HCT116 (cell line): ENCODE data around the gene UBAP1L. TPM values are rescaled to one million over a fixed set of nuclear protein-coding genes. Genes with fewer than 3 reads are reported as not detected.

ENCODE experiments used
- ATAC-seq: fragments of 200-7000 bp; cut with Tn5 transposase; 2 replicates; pipeline ENCODE4 v1.9.1; 2020; ENCODE audit warnings: mild to moderate bottlenecking, moderate library complexity
- BruUV-seq: library from RNA; stranded (reverse); fragments of 400-500 nt; replicated peaks from 2 replicates; lab custom pipeline; 2021; lab: Mats Ljungman, UMichigan
- CTCF ChIA-PET: fragments of 300-600 bp; sonication (Branson Sonifier 250); formaldehyde crosslinking; loops from one replicate; lab custom pipeline; 2021; ENCODE audit warnings: antibody characterized with exemption; lab: Charles Lee
- POLR2A ChIA-PET: fragments of 300-600, 350-600 bp; sonication (Branson Sonifier 250); formaldehyde crosslinking; loops from one replicate; lab custom pipeline; 2021; ENCODE audit warnings: antibody characterized with exemption; lab: Charles Lee
- RAD21 ChIA-PET, 2 experiments: fragments of 300-600 bp; sonication (Branson Sonifier 250); formaldehyde crosslinking; loops; one replicate each; lab custom pipeline; 2023; ENCODE audit warnings: low total read pairs in 2 of 2; ENCODE audit not compliant: uncharacterized antibody in 2 of 2, unreplicated experiment in 2 of 2, low non-redundant PET in 1 of 2; lab: Charles Lee
- DNase-seq: peaks from one replicate; pipeline ENCODE4 v3.0.0-alpha.2; 2010; ENCODE audit warnings: low read depth, low spot score
- H2AFZ ChIP-seq: fragments of 200-600 bp; shearing (Covaris generic), sonication (generic); 2 replicates; pipeline ENCODE4 v1.6.1; 2017; ENCODE audit warnings: low read depth, mixed run types, mixed read lengths, antibody characterized with exemption, low read length; ENCODE audit not compliant: poor library complexity, severe bottlenecking
- H3K27ac ChIP-seq: 2 replicates; pipeline ENCODE4 v1.5.1; 2012; ENCODE audit warnings: low read depth, low read length
- H3K27me3 ChIP-seq: fragments of 200-600 bp; sonication (generic); 2 replicates; pipeline ENCODE4 v1.6.1; 2016; ENCODE audit warnings: mixed run types, low read length, mixed read lengths; ENCODE audit not compliant: insufficient read depth
- H3K36me3 ChIP-seq, 2 experiments: fragments of 200-500 bp in 1 of 2; fragments of 200-600 bp in 1 of 2; sonication (Bioruptor generic) in 1 of 2; sonication (generic) in 1 of 2; 2 replicates each; pipeline versions ENCODE4 v1.5.1 to v1.6.1; 2014 to 2016; ENCODE audit warnings: low read length in 2 of 2, inconsistent platforms in 1 of 2, mixed read lengths in 1 of 2, mixed run types in 1 of 2; ENCODE audit not compliant: insufficient read depth in 2 of 2, control insufficient read depth in 1 of 2
- H3K4me1 ChIP-seq, 2 experiments: fragments of 200-600 bp in 1 of 2; sonication (generic) in 1 of 2; 2 replicates each; pipeline versions ENCODE4 v1.5.1 to v1.6.1; 2012 to 2017; ENCODE audit warnings: low read length in 2 of 2, inconsistent platforms in 1 of 2, mild to moderate bottlenecking in 1 of 2, mixed read lengths in 1 of 2, mixed run types in 1 of 2, moderate library complexity in 1 of 2; ENCODE audit not compliant: insufficient read depth in 2 of 2, control insufficient read depth in 1 of 2
- H3K4me2 ChIP-seq: fragments of 200-600 bp; sonication (generic); 2 replicates; pipeline ENCODE4 v1.6.1; 2017; ENCODE audit warnings: mixed run types, low read length, mixed read lengths
- H3K4me3 ChIP-seq, 2 experiments: fragments of 200-600 bp in 1 of 2; sonication (generic) in 1 of 2; replicated peaks in 1 of 2; 2 replicates each; pipeline ENCODE4 v1.5.1; 2011 to 2016; ENCODE audit warnings: low read length in 2 of 2, control low read depth in 1 of 2, low read depth in 1 of 2, mild to moderate bottlenecking in 1 of 2, mixed read lengths in 1 of 2, mixed run types in 1 of 2
- H3K79me2 ChIP-seq: fragments of 200-600 bp; sonication (generic); 2 replicates; pipeline ENCODE4 v1.6.1; 2017; ENCODE audit warnings: mild to moderate bottlenecking, mixed run types, low read length, moderate library complexity, mixed read lengths; ENCODE audit not compliant: insufficient read depth
- H3K9ac ChIP-seq: fragments of 200-600 bp; sonication (generic); 2 replicates; pipeline ENCODE4 v1.6.1; 2016; ENCODE audit warnings: low read length, mixed read lengths
- H3K9me2 ChIP-seq: fragments of 200-600 bp; sonication (generic), shearing (Covaris generic); 2 replicates; pipeline ENCODE4 v1.6.1; 2017; ENCODE audit warnings: mixed run types, mild to moderate bottlenecking, moderate library complexity; ENCODE audit not compliant: insufficient read depth
- H3K9me3 ChIP-seq, 2 experiments: fragments of 200-500 bp in 1 of 2; fragments of 200-600 bp in 1 of 2; sonication (Bioruptor generic) in 1 of 2; sonication (generic) in 1 of 2; 2 replicates each; pipeline ENCODE4 v1.6.1; 2014 to 2017; ENCODE audit warnings: low read length in 2 of 2, mixed read lengths in 2 of 2, inconsistent platforms in 1 of 2, low read depth in 1 of 2, mild to moderate bottlenecking in 1 of 2, mixed run types in 1 of 2, moderate library complexity in 1 of 2; ENCODE audit not compliant: control insufficient read depth in 1 of 2, insufficient read depth in 1 of 2
- H4K20me1 ChIP-seq: fragments of 200-600 bp; sonication (generic), shearing (Covaris generic); 2 replicates; pipeline ENCODE4 v1.6.1; 2017; ENCODE audit warnings: mixed run types, mild to moderate bottlenecking, moderate library complexity; ENCODE audit not compliant: insufficient read depth
- CBX3 ChIP-seq: IDR thresholded peaks from 2 replicates; pipeline ENCODE4 v1.6.1; 2012; ENCODE audit warnings: low read depth
- CTCF ChIP-seq, 3 experiments: fragments of 200-600 bp in 1 of 3; sonication (generic) in 1 of 3; IDR thresholded peaks in 2 of 3; conservative IDR thresholded peaks in 1 of 3; 2 replicates each; pipeline ENCODE4 v1.5.1; 2012 to 2017; ENCODE audit warnings: low read depth in 2 of 3, low read length in 2 of 3, antibody characterized with exemption in 1 of 3, borderline replicate concordance in 1 of 3, control low read depth in 1 of 3, mild to moderate bottlenecking in 1 of 3, mixed read lengths in 1 of 3, mixed run types in 1 of 3, moderate library complexity in 1 of 3; ENCODE audit not compliant: insufficient read depth in 1 of 3
- EGR1 ChIP-seq: IDR thresholded peaks from 2 replicates; pipeline ENCODE4 v1.6.1; 2012; ENCODE audit warnings: low read depth
- ELF1 ChIP-seq: IDR thresholded peaks from 2 replicates; pipeline ENCODE4 v1.6.1; 2012; ENCODE audit warnings: low read depth, borderline replicate concordance
- EZH2phosphoT487 ChIP-seq: fragments of 200-600 bp; IDR thresholded peaks from 2 replicates; pipeline ENCODE4 v1.6.1; 2018; ENCODE audit warnings: antibody characterized with exemption, borderline replicate concordance
- FOSL1 ChIP-seq: IDR thresholded peaks from 2 replicates; pipeline ENCODE4 v1.6.1; 2012; ENCODE audit warnings: low read depth
- JUND ChIP-seq: IDR thresholded peaks from 2 replicates; pipeline ENCODE4 v1.6.1; 2012
- MAX ChIP-seq: IDR thresholded peaks from 2 replicates; pipeline ENCODE4 v1.6.1; 2012
- POLR2A ChIP-seq: IDR thresholded peaks from 2 replicates; pipeline ENCODE4 v1.7.0; 2011; ENCODE audit warnings: borderline replicate concordance; ENCODE audit not compliant: insufficient read depth, insufficient read length; ENCODE audit errors: extremely low read depth
- SIN3A ChIP-seq: IDR thresholded peaks from 2 replicates; pipeline ENCODE4 v1.6.1; 2012; ENCODE audit warnings: low read depth
- SP1 ChIP-seq: IDR thresholded peaks from 2 replicates; pipeline ENCODE4 v1.6.1; 2012; ENCODE audit warnings: low read depth
- TCF7L2 ChIP-seq: IDR thresholded peaks from 2 replicates; pipeline ENCODE4 v1.7.0; 2011; ENCODE audit warnings: borderline replicate concordance, inconsistent platforms; ENCODE audit not compliant: insufficient read depth, insufficient read length; ENCODE audit errors: extremely low read depth
- YY1 ChIP-seq: IDR thresholded peaks from 2 replicates; pipeline ENCODE4 v1.6.1; 2011; ENCODE audit warnings: low read length, low read depth, moderate library complexity, mild to moderate bottlenecking; ENCODE audit not compliant: insufficient replicate concordance; ENCODE audit errors: extremely low read depth
- ZBTB33 ChIP-seq: IDR thresholded peaks from 2 replicates; pipeline ENCODE4 v1.6.1; 2011; ENCODE audit warnings: mild to moderate bottlenecking, low read length, moderate library complexity; ENCODE audit not compliant: insufficient replicate concordance; ENCODE audit errors: extremely low read depth
- ZFX ChIP-seq: fragments of 450-650 bp; IDR thresholded peaks from 2 replicates; pipeline ENCODE4 v1.6.1; 2017
- ZNF274 ChIP-seq: fragments of 200-500 bp; sonication (Bioruptor generic); IDR thresholded peaks from 2 replicates; pipeline ENCODE4 v1.6.1; 2014; ENCODE audit warnings: mild to moderate bottlenecking, low read depth, low read length, inconsistent platforms
- intact Hi-C: fragments of 100-400 bp; cut with micrococcal nuclease; formaldehyde crosslinking; loops from 2 replicates; pipeline ENCODE4 v1.10.0; 2022
- total RNA-seq: library from RNA; stranded (reverse); gene quantifications from one replicate; pipeline ENCODE4 v1.2.1, GENCODE V29; 2021; ENCODE audit not compliant: unreplicated experiment

UBAP1L gene
- total RNA-seq, 1 experiment from 2014 or later = 4.0 TPM

GRCh38 chr15:65085207-65085753 is 29.7 kb downstream of the UBAP1L start:
- Histone ChIP-seq H3K9me3 (no peaks in the 10 kb centered on the region), H3K36me3 (no peaks in the 10 kb centered on the region), H2AFZ (no peak overlapping the region), H3K27ac (no peak overlapping the region), H3K79me2 (no peaks in the 10 kb centered on the region), H4K20me1 (no peaks in the 10 kb centered on the region), H3K4me1 (peaks cover 0 to 5% of the 10 kb centered on the region in 2 experiments; a peak in 2 of 4 replicates), H3K9ac (no peak overlapping the region), H3K9me2 (no peaks in the 10 kb centered on the region), H3K4me2 (no peak overlapping the region), H3K4me3 (no peak overlapping the region), H3K27me3 (peaks cover 7% of the 10 kb centered on the region; the same call in 1 of the 2 replicates)
- no peak for DNase-seq
- CTCF ChIA-PET = interaction anchor here (1.2 to 1.9 kb wide), 2 partner anchors 11 to 51 kb away, joined by 3 to 6 read pairs; no protein-coding TSS in a partner anchor
- RAD21 ChIA-PET = no interaction called here
- intact Hi-C loops = no loop called here
- TF ChIP-seq SP1 (no peak), ELF1 (no peak), FOSL1 (no peak), ZBTB33 (no peak), CBX3 (no peak), EGR1 (no peak), MAX (no peak), TCF7L2 (no peak), SIN3A (no peak), ZFX (no peak), CTCF (IDR thresholded peaks at IDR 0.05 in 2 of 3, conservative IDR thresholded peaks at IDR 0.05 in 1 of 3; ENCODE audit: borderline replicate concordance in 1 of 3, insufficient read depth in 1 of 3, low read depth in 2 of 3, low read length in 2 of 3) (no peak), ZNF274 (no peak), YY1 (no peak), EZH2phosphoT487 (no peak), POLR2A (no peak), JUND (no peak)
- POLR2A ChIA-PET = no interaction called here
- no TSS peak for BruUV-seq
- no peak for ATAC-seq
